Middle frontal gyrus (tissue), 1 donor: ENCODE results near the gene ANKRD34C.
A peak's percentile ranks its signal among the peaks of the same experiment; 100 is the strongest.
"Not testable (repeated sequence)": the region's sequence is repeated elsewhere in the genome, so short reads cannot be mapped to it uniquely, and the experiment has no call there.

Experiments used
- DNase-seq: peaks from one replicate; pipeline ENCODE4 v3.0.0-alpha.2; 2015; ENCODE audit warnings: low spot score; ENCODE audit errors: extremely low spot score

Gene ANKRD34C

GRCh38 chr15:79310985-79311900, 28.7 kb downstream of the ANKRD34C start, which contains the start of gene TMED3:
TSS of gene TMED3 (plus strand) at chr15:79311112. CDS start at chr15:79311250, 138 bp downstream.
- peak; percentile 24 for DNase-seq

GRCh38 chr15:79311901-79312553, 29.5 kb downstream of the ANKRD34C start:
- DNase-seq, result no peak

- no peak for DNase-seq
Observed at GRCh38 chr15:79314186-79314585, 31.7 kb downstream of the ANKRD34C start.

- DNase-seq, result no peak
Observed at GRCh38 chr15:79314811-79315210, 32.3 kb downstream of the ANKRD34C start.

- peak; percentile 42 for DNase-seq
Observed at GRCh38 chr15:79315623-79316328, 33.3 kb downstream of the ANKRD34C start.

GRCh38 chr15:79316864-79317263, 34.3 kb downstream of the ANKRD34C start:
- no peak for DNase-seq

- DNase-seq, result not testable (repeated sequence)
Observed at GRCh38 chr15:79319973-79320372, 37.5 kb downstream of the ANKRD34C start.

GRCh38 chr15:79321876-79322275, 39.4 kb downstream of the ANKRD34C start:
- no peak for DNase-seq

- no peak for DNase-seq
Observed at GRCh38 chr15:79322306-79322705, 39.8 kb downstream of the ANKRD34C start.

- no peak for DNase-seq
Observed at GRCh38 chr15:79322945-79323344, 40.4 kb downstream of the ANKRD34C start.

- DNase-seq, result no peak
Observed at GRCh38 chr15:79329171-79329611, 46.7 kb downstream of the ANKRD34C start.
